Type B pancreatic cell (in vitro differentiated cells): ENCODE data around the gene TAS2R5. TPM values are rescaled to one million over a fixed set of nuclear protein-coding genes. Genes with fewer than 3 reads are reported as not detected.
"Not testable (repeated sequence)": the region's sequence is repeated elsewhere in the genome, so short reads cannot be mapped to it uniquely, and the experiment has no call there.

Experiments used
- DNase-seq: peaks from one replicate; pipeline ENCODE4 v3.0.0; 2021; ENCODE audit warnings: mixed read lengths; ENCODE audit not compliant: unreplicated experiment; ENCODE audit errors: extremely low spot score
- H3K27ac Mint-ChIP-seq: 2 replicates; pipeline ENCODE4 v1.8.0; 2021; ENCODE audit warnings: mild to moderate bottlenecking, mixed read lengths
- H3K27me3 Mint-ChIP-seq: 2 replicates; pipeline ENCODE4 v1.8.0; 2021; ENCODE audit warnings: mixed read lengths
- H3K36me3 Mint-ChIP-seq: 2 replicates; pipeline ENCODE4 v1.8.0; 2021; ENCODE audit warnings: mixed read lengths
- H3K4me1 Mint-ChIP-seq: one replicate; pipeline ENCODE4 v1.8.0; 2021; ENCODE audit warnings: mixed read lengths; ENCODE audit not compliant: unreplicated experiment
- H3K4me3 Mint-ChIP-seq: 2 replicates; pipeline ENCODE4 v1.8.0; 2021; ENCODE audit warnings: mild to moderate bottlenecking, mixed read lengths
- H3K9me3 Mint-ChIP-seq: 2 replicates; pipeline ENCODE4 v1.8.0; 2021; ENCODE audit warnings: mixed read lengths
- CTCF ChIP-seq: fragments of 200-600 bp; sonication (generic); conservative IDR thresholded peaks from 2 replicates; pipeline ENCODE4 v1.5.0; 2021; ENCODE audit warnings: antibody characterized with exemption, mild to moderate bottlenecking
- total RNA-seq: library from RNA; stranded (reverse); gene quantifications from 2 replicates; pipeline ENCODE4 v1.2.1, GENCODE V29; 2021; ENCODE audit warnings: low replicate concordance

The TAS2R5 gene
- total RNA-seq, 1 donor from 2014 or later, result 3.3 TPM

- no peak for TF ChIP-seq CTCF
- Mint-ChIP-seq H3K4me3 (no peak overlapping the region), H3K27me3 (no peaks in the 10 kb centered on the region), H3K4me1 (no peaks in the 10 kb centered on the region), H3K27ac (no peak overlapping the region), H3K9me3 (no peaks in the 10 kb centered on the region), H3K36me3 (peaks cover 10% of the 10 kb centered on the region)
- no peak for DNase-seq
These were observed 2.5 kb downstream of the TAS2R5 start for GRCh38 chr7:141792526-141792925.

- H3K27ac Mint-ChIP-seq, result no peak overlapping the region
- H3K27me3 Mint-ChIP-seq, result no peaks in the 10 kb centered on the region
- H3K4me1 Mint-ChIP-seq, result no peaks in the 10 kb centered on the region
- no peak for DNase-seq
- peaks cover 11% of the 10 kb centered on the region for H3K9me3 Mint-ChIP-seq
- H3K4me3 Mint-ChIP-seq, result no peak overlapping the region
- TF ChIP-seq CTCF, result no peak
- no peaks in the 10 kb centered on the region for H3K36me3 Mint-ChIP-seq
These were observed 30.1 kb downstream of the TAS2R5 start for GRCh38 chr7:141820067-141820466.

- not testable (repeated sequence) for H3K36me3 Mint-ChIP-seq, H3K4me1 Mint-ChIP-seq
- H3K9me3 Mint-ChIP-seq, result peaks cover 11% of the 10 kb centered on the region
These were observed 32.4 kb downstream of the TAS2R5 start for GRCh38 chr7:141822432-141822831.

GRCh38 chr7:141837683-141838082 is 47.7 kb downstream of the TAS2R5 start:
- Mint-ChIP-seq H3K4me1 (no peaks in the 10 kb centered on the region), H3K27me3 (no peaks in the 10 kb centered on the region), H3K27ac (no peak overlapping the region), H3K36me3 (no peaks in the 10 kb centered on the region), H3K4me3 (no peak overlapping the region), H3K9me3 (no peaks in the 10 kb centered on the region)
- DNase-seq, result no peak
- no peak for TF ChIP-seq CTCF

More at GRCh38 chr7:141822432-141822831, 32.4 kb downstream of the TAS2R5 start:
- not testable (repeated sequence) for H3K27ac Mint-ChIP-seq, DNase-seq, H3K4me3 Mint-ChIP-seq, H3K27me3 Mint-ChIP-seq

- DNase-seq, result no peak
- Mint-ChIP-seq H3K4me3 (no peak overlapping the region), H3K27ac (no peak overlapping the region), H3K27me3 (no peaks in the 10 kb centered on the region), H3K36me3 (no peaks in the 10 kb centered on the region), H3K9me3 (no peaks in the 10 kb centered on the region), H3K4me1 (no peaks in the 10 kb centered on the region)
- TF ChIP-seq CTCF, result no peak
These were observed 48.6 kb downstream of the TAS2R5 start for GRCh38 chr7:141838581-141838980.

GRCh38 chr7:141839256-141839655 is 49.2 kb downstream of the TAS2R5 start:
- Mint-ChIP-seq H3K4me3 (no peak overlapping the region), H3K36me3 (no peaks in the 10 kb centered on the region), H3K4me1 (no peaks in the 10 kb centered on the region), H3K27me3 (no peaks in the 10 kb centered on the region), H3K27ac (no peak overlapping the region), H3K9me3 (no peaks in the 10 kb centered on the region)
- TF ChIP-seq CTCF, result no peak
- no peak for DNase-seq
